Mesodermal cell (in vitro differentiated cells): ENCODE data around the gene ZNF683.

Source experiments
- H3K27ac ChIP-seq: 2 replicates; pipeline ENCODE4 v1.7.0; 2013; ENCODE audit warnings: mild to moderate bottlenecking, low read depth, low read length, moderate library complexity; ENCODE audit not compliant: severe bottlenecking
- H3K36me3 ChIP-seq: 2 replicates; pipeline ENCODE4 v1.7.1; 2013; ENCODE audit warnings: mild to moderate bottlenecking, low read length, moderate library complexity; ENCODE audit not compliant: control insufficient read depth, insufficient read depth
- H3K4me1 ChIP-seq: one replicate; pipeline ENCODE4 v1.7.1; 2013; ENCODE audit warnings: mild to moderate bottlenecking, low read length; ENCODE audit not compliant: insufficient read depth, control insufficient read depth, poor library complexity, severe bottlenecking
- H3K4me3 ChIP-seq: 2 replicates; pipeline ENCODE4 v1.7.0; 2013; ENCODE audit warnings: low read length, control low read depth, mild to moderate bottlenecking; ENCODE audit not compliant: insufficient read depth, poor library complexity, severe bottlenecking; ENCODE audit errors: extremely low read depth
- H3K9me3 ChIP-seq: 2 replicates; pipeline ENCODE4 v1.7.1; 2013; ENCODE audit warnings: mild to moderate bottlenecking, low read length, moderate library complexity; ENCODE audit not compliant: control insufficient read depth
- WGBS, 2 experiments: methylation state at CpG; one replicate each; pipeline ENCODE4 v1.1.5; 2013; ENCODE audit warnings: missing lambda C conversion rate in 2 of 2; ENCODE audit not compliant: insufficient coverage in 2 of 2; 5-methylcytosine and 5-hydroxymethylcytosine counted together

The ZNF683 gene

GRCh38 chr1:26368006-26368405 is 4.5 kb downstream of the ZNF683 start:
- Histone ChIP-seq H3K4me3 (no peak overlapping the region), H3K36me3 (no peaks in the 10 kb centered on the region), H3K9me3 (no peaks in the 10 kb centered on the region), H3K4me1 (no peaks in the 10 kb centered on the region), H3K27ac (no peak overlapping the region)
- 71 to 100% methylated on average over 2 of the region's 4 CpGs for WGBS, 2 experiments

DNA sequence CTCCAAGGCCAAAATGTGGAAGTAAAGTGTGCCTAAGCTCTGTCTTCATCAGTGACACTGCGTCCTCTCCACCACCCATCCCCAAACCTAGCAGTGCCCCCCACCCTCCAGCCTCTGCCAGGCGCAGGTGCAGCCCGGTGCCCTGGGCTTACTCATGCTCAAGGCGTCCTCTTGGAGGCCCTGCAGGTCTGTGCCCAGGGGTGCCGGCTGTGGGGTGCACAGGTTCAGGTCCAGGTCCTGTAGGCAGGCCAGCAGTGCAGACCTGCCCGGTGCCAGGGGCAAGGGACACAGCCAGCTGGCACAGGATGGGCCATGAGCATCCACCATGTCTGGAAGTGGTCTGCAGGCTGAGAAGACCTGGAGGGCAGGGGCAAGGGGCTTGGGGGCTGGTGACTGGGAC is 5.1 kb downstream of the ZNF683 start:
- WGBS, 2 experiments: 91 to 96% methylated on average over 5 to 6 of the region's 6 CpGs
- Histone ChIP-seq H3K4me1 (no peaks in the 10 kb centered on the region), H3K27ac (no peak overlapping the region), H3K4me3 (no peak overlapping the region), H3K36me3 (no peaks in the 10 kb centered on the region), H3K9me3 (no peaks in the 10 kb centered on the region)

- Histone ChIP-seq H3K36me3 (no peaks in the 10 kb centered on the region), H3K27ac (no peak overlapping the region), H3K4me3 (no peak overlapping the region), H3K9me3 (no peaks in the 10 kb centered on the region), H3K4me1 (peaks cover 6% of the 10 kb centered on the region)
- WGBS, 2 experiments: 90 to 94% methylated on average over 9 of the region's 9 CpGs
Measured at GRCh38 chr1:26364956-26365355, 7.6 kb downstream of the ZNF683 start.

DNA sequence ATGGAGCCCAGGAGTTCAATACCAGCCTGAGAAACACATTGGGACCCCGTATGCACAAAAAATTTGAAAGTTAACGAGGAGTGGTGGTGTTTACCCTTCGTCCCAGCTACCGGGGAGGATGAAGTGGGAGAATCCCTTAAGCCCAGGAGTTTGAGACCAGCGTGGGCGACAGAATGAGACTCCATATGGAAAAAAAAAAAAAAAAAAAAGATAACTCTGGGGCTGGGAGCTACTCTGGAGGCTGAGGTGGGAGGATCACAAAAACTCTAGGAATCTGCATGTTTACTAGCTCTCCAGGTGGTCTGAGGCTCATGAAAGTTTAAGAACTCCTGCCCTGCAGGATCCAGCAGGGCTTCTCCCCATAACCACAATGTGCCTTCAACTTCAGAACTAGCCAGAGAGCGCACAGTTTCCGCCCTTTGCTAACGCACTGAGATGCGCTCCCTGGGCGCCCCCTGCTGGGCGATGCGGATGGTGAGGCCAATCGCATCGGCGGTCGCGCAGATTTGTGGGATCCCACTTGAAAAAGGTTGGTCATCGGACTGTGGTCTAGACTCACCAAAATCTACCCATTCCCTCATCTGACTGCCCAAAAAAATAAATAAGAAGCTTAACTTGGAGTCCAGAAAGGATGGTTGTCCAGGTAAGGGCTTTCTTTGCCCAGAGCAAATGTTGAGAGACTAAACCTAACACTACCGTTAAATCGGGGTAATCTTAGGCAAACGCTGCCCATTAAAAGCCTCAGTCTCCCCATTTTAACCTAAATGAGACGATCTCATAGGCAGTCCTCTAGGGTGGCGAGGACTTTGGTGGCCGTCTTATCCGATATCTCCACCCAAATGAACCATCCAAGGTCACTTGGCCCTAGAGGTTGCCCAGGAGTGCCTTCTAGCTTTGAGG is 8.8 kb downstream of the ZNF683 start:
- Histone ChIP-seq H3K27ac (no peak overlapping the region), H3K4me3 (no peak overlapping the region), H3K9me3 (no peaks in the 10 kb centered on the region), H3K4me1 (peaks cover 8% of the 10 kb centered on the region), H3K36me3 (no peaks in the 10 kb centered on the region)
- WGBS, 2 experiments: 41 to 48% methylated on average over 18 to 20 of the region's 26 CpGs

DNA sequence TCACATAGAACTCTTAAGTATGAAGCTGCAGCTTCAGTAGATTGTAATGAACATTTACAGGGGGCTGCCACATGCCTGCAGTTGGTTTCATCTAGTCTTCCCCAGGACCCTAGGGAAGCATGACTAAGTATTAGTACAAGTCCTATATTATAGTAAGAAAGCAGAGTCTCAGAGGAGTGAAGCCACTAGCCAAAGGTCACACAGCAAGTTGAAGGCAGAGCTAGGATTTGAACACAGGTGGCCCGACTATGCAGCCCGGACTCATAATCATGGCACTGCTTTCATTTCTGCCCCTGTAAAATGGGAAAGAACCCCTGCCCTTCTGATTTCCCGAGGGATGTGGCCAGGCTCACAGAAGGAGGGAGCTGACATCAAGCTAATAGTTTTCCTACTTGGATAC is 10.2 kb downstream of the ZNF683 start:
- Histone ChIP-seq H3K4me1 (peaks cover 8% of the 10 kb centered on the region), H3K9me3 (no peaks in the 10 kb centered on the region), H3K4me3 (no peak overlapping the region), H3K36me3 (no peaks in the 10 kb centered on the region), H3K27ac (no peak overlapping the region)
- WGBS, 2 experiments: 97 to 100% methylated on average over 2 to 3 of the region's 3 CpGs

DNA sequence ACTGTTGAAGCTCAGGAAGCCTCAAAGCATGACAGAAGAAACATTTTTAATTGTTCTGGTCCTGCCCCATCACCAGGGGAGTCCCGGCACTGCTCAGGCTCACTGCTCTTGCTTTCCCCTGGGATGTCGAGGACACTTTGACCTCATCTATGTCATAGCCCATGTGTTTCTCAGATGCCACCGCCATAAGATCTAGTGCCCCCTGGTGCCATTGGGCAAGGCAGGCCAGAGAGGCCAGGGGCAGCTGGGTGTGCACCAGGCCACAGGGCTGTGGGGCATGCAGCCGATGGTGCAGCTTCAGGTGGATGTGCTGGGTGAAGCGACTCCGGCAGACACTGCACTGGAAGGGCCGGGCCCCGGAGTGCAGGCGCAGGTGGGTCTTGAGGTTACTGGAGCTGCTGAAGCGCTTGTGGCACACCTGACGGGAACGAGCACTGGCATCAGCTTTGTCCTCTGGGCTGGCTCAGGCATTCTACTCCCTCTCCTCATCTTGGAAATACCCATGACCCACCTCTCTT is 10.9 kb downstream of the ZNF683 start:
- no peaks in the 10 kb centered on the region for H3K9me3 ChIP-seq
- peaks cover 8% of the 10 kb centered on the region for H3K4me1 ChIP-seq
- 93 to 94% methylated on average over 11 of the region's 12 CpGs for WGBS, 2 experiments
- H3K27ac ChIP-seq: no peak overlapping the region
- H3K4me3 ChIP-seq: no peak overlapping the region
- H3K36me3 ChIP-seq: no peaks in the 10 kb centered on the region

DNA sequence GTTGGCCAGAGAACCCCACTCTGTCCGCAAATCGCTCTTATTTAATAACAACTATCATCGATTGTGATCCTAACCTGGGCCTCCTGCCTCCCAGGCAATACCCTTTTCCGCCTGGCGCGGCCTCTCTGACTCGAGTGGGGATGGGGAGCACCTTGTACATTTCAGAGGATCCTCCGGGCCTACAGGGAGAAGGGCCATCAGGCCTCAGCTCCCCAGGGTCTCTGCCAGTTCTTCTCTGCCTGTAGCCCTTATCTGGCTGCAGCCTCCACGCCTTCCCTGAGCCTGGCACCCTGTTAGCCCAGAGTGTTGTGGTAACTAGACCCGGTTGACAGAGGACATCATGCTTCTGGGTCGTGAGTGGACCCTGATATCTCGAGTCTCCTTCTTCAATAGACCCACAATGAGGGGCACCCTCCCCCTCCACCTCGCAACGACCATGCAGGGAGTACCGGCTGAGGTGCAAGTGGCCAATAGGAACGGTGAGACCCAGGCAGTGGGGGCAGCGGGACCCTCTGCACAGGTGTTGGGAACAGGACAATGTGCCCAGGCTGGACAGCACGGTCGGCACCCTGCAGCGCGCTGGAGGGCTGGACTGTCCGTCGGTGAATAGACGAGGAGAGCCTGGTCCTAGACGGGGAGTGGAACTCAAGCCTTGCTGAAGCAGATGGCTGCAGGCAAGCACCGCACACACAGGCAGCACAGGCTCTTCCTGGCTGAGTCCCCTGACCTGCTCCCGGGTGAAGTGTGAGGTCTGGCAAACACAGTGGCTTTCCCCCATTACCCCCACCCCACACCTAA is 11.5 kb downstream of the ZNF683 start:
- 82 to 83% methylated on average over 19 to 27 of the region's 27 CpGs for WGBS, 2 experiments
- H3K27ac ChIP-seq: no peak overlapping the region
- H3K4me1 ChIP-seq: peaks cover 8% of the 10 kb centered on the region
- H3K36me3 ChIP-seq: no peaks in the 10 kb centered on the region
- H3K4me3 ChIP-seq: no peak overlapping the region
- H3K9me3 ChIP-seq: no peaks in the 10 kb centered on the region

- H3K4me3 ChIP-seq: peak overlapping the region; percentile 33
- no peak overlapping the region for H3K27ac ChIP-seq
- peaks cover 8% of the 10 kb centered on the region for H3K4me1 ChIP-seq
- H3K9me3 ChIP-seq: no peaks in the 10 kb centered on the region
- H3K36me3 ChIP-seq: no peaks in the 10 kb centered on the region
- WGBS, 2 experiments: 5 to 8% methylated on average over 52 to 58 of the region's 67 CpGs
Measured at GRCh38 chr1:26359981-26360806, 12.4 kb downstream of the ZNF683 start.

GRCh38 chr1:26358411-26359384 is 13.9 kb downstream of the ZNF683 start:
- 63 to 69% methylated on average over 12 to 14 of the region's 15 CpGs for WGBS, 2 experiments
- no peaks in the 10 kb centered on the region for H3K9me3 ChIP-seq
- H3K4me3 ChIP-seq: no peak overlapping the region
- no peaks in the 10 kb centered on the region for H3K36me3 ChIP-seq
- peaks cover 8% of the 10 kb centered on the region for H3K4me1 ChIP-seq
- no peak overlapping the region for H3K27ac ChIP-seq
